Stomach (tissue), 4 donors: ENCODE measurements around the gene HDAC9.

ENCODE experiments used
- EP300 ChIP-seq: sonication (generic); formaldehyde crosslinking; IDR thresholded peaks from one replicate; pipeline ENCODE4 v1.6.1; 2017; ENCODE audit warnings: antibody characterized with exemption
- POLR2A ChIP-seq, 4 donors: fragments of 450-650 bp; IDR thresholded peaks; one replicate each; pipeline ENCODE4 v1.6.1; 2016; ENCODE audit warnings: antibody characterized with exemption in 4 of 4, control low read depth in 2 of 4, mild to moderate bottlenecking in 1 of 4, moderate library complexity in 1 of 4
- POLR2AphosphoS5 ChIP-seq, 3 donors: sonication (generic); formaldehyde crosslinking; IDR thresholded peaks; one replicate each; pipeline ENCODE4 v1.6.1; 2016; ENCODE audit warnings: antibody characterized with exemption in 3 of 3
- TF ChIP-seq, protein P1 (sequence below), 7 experiments: fragments of 450-650 bp in 4 of 7; fragments of 200-600 bp in 3 of 7; sonication (generic) in 3 of 7; IDR thresholded peaks; one replicate each; pipeline ENCODE4 v1.5.1; 2016 to 2019; ENCODE audit warnings: antibody characterized with exemption in 7 of 7, control low read depth in 2 of 7, mild to moderate bottlenecking in 1 of 7

GRCh38 chr7:18700147-18700546 lies 204.6 kb downstream of the HDAC9 start:
- TF ChIP-seq POLR2AphosphoS5 (IDR thresholded peaks at IDR 0.05) = no peak
- no peak for TF ChIP-seq POLR2A (IDR thresholded peaks at IDR 0.05)
- TF ChIP-seq, protein P1, sequence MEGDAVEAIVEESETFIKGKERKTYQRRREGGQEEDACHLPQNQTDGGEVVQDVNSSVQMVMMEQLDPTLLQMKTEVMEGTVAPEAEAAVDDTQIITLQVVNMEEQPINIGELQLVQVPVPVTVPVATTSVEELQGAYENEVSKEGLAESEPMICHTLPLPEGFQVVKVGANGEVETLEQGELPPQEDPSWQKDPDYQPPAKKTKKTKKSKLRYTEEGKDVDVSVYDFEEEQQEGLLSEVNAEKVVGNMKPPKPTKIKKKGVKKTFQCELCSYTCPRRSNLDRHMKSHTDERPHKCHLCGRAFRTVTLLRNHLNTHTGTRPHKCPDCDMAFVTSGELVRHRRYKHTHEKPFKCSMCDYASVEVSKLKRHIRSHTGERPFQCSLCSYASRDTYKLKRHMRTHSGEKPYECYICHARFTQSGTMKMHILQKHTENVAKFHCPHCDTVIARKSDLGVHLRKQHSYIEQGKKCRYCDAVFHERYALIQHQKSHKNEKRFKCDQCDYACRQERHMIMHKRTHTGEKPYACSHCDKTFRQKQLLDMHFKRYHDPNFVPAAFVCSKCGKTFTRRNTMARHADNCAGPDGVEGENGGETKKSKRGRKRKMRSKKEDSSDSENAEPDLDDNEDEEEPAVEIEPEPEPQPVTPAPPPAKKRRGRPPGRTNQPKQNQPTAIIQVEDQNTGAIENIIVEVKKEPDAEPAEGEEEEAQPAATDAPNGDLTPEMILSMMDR (IDR thresholded peaks at IDR 0.05) = no peak
- TF ChIP-seq EP300 = no peak
